K562 (cell line): ENCODE data around the gene JKAMP. TPM values are rescaled to one million over a fixed set of nuclear protein-coding genes. Genes with fewer than 3 reads are reported as not detected.

Source experiments
- ADNP ChIP-seq: fragments of 200-800 bp; sonication (Bioruptor generic); IDR thresholded peaks from 2 replicates; pipeline ENCODE4 v1.6.1; 2016; ENCODE audit warnings: missing genetic modification characterization, missing compliant biosample characterization
- ARID1B ChIP-seq: fragments of 450-650 bp; IDR thresholded peaks from 2 replicates; pipeline ENCODE4 v1.6.1; 2016; ENCODE audit warnings: antibody characterized with exemption, mild to moderate bottlenecking, inconsistent platforms
- C11orf30 ChIP-seq: fragments of 450-650 bp; IDR thresholded peaks from 2 replicates; pipeline ENCODE4 v1.6.1; 2016; ENCODE audit warnings: low read depth, mild to moderate bottlenecking
- KDM2B ChIP-seq: fragments of 250-450 bp; sonication (Bioruptor Pico); IDR thresholded peaks from 2 replicates; pipeline ENCODE4 v1.8.0; 2021; ENCODE audit warnings: mild to moderate bottlenecking, moderate library complexity
- MAFF ChIP-seq: IDR thresholded peaks from 2 replicates; pipeline ENCODE4 v1.6.1; 2012; ENCODE audit warnings: low read length, improper control_type of control experiment
- MTF1 ChIP-seq: fragments of 250-450 bp; sonication (Bioruptor Pico); IDR thresholded peaks from 2 replicates; pipeline ENCODE4 v1.9.0; 2021; ENCODE audit warnings: moderate library complexity, mild to moderate bottlenecking, inconsistent platforms, borderline replicate concordance
- MXI1 ChIP-seq: IDR thresholded peaks from 2 replicates; pipeline ENCODE4 v1.6.1; 2011; ENCODE audit warnings: low read depth, mild to moderate bottlenecking, improper control_type of control experiment, low read length
- NONO ChIP-seq, 2 experiments: fragments of 200-400 bp in 1 of 2; fragments of 450-650 bp in 1 of 2; formaldehyde crosslinking in 1 of 2; IDR thresholded peaks; 2 replicates each; pipeline ENCODE4 v1.6.1; 2017; ENCODE audit warnings: low read depth in 2 of 2, mild to moderate bottlenecking in 2 of 2, moderate library complexity in 2 of 2, low read length in 1 of 2
- POLR2A ChIP-seq: fragments of 450-650 bp; conservative IDR thresholded peaks from 2 replicates; pipeline ENCODE4 v1.6.1; 2016
- POLR2AphosphoS5 ChIP-seq: IDR thresholded peaks from 2 replicates; pipeline ENCODE4 v1.6.1; 2011; ENCODE audit warnings: mild to moderate bottlenecking, low read depth, low read length, moderate library complexity; ENCODE audit not compliant: control insufficient read depth, insufficient read depth
- RB1 ChIP-seq: fragments of 450-650 bp; IDR thresholded peaks from 2 replicates; pipeline ENCODE4 v1.6.1; 2017; ENCODE audit warnings: low read depth, mild to moderate bottlenecking
- SP1 ChIP-seq: sonication (generic); formaldehyde crosslinking; IDR thresholded peaks from 2 replicates; pipeline ENCODE4 v1.8.1; 2022; ENCODE audit warnings: mild to moderate bottlenecking, missing genetic modification reagents
- TCF3 ChIP-seq: sonication (generic); formaldehyde crosslinking; IDR thresholded peaks from 2 replicates; pipeline ENCODE4 v1.4.0; 2020; ENCODE audit warnings: mild to moderate bottlenecking, missing genetic modification reagents
- VEZF1 ChIP-seq: fragments of 200-800 bp; sonication (Bioruptor generic); IDR thresholded peaks from 2 replicates; pipeline ENCODE4 v1.6.1; 2017; ENCODE audit warnings: missing genetic modification characterization, missing compliant biosample characterization
- ZFP30 ChIP-seq: fragments of 250-450 bp; sonication (Bioruptor Pico); IDR thresholded peaks from 2 replicates; pipeline ENCODE4 v1.8.0; 2022; ENCODE audit warnings: moderate library complexity, mild to moderate bottlenecking, inconsistent platforms, borderline replicate concordance
- ZNF41 ChIP-seq: fragments of 250-450 bp; sonication (Bioruptor Pico); conservative IDR thresholded peaks from 2 replicates; pipeline ENCODE4 v1.4.0; 2020; ENCODE audit warnings: mild to moderate bottlenecking
- ZNF431 ChIP-seq: sonication (generic); formaldehyde crosslinking; IDR thresholded peaks from 2 replicates; pipeline ENCODE4 v1.8.0; 2022; ENCODE audit warnings: mild to moderate bottlenecking, missing genetic modification reagents
- polyA plus RNA-seq, 8 experiments: library from polyadenylated mRNA; depleted of rRNA in 4 of 8; stranded (reverse) in 5 of 8; unstranded in 3 of 8; fragments of >200 nt; fragmentation: Nextera tagmentation in 2 of 8; fragmentation: Illumina TruSeq in 1 of 8; extraction: Ambion mirVana in 2 of 8; extraction: Trizol in 1 of 8; gene quantifications; 2 replicates each; pipeline versions ENCODE4 v1.2.1 to v1.2.3, GENCODE V29; 2011 to 2014; ENCODE audit warnings: inconsistent platforms in 1 of 8, missing spikeins in 1 of 8
- total RNA-seq, 7 experiments: library from RNA; depleted of rRNA in 6 of 7; stranded (reverse); fragments of >200 nt in 6 of 7; fragmentation: Illumina TruSeq in 2 of 7; extraction: Trizol in 2 of 7; gene quantifications; 2 replicates each; pipeline versions ENCODE4 v1.2.1 to v1.2.3, GENCODE V29; 2011 to 2021; ENCODE audit warnings: low replicate concordance in 1 of 7

Gene JKAMP
- total and polyA plus RNA-seq, 9 of the 15 experiments (the other 6 are each of a cell fraction or from before 2014, with no cell fraction given): 19.3 to 119 (median 33.8) TPM

DNA sequence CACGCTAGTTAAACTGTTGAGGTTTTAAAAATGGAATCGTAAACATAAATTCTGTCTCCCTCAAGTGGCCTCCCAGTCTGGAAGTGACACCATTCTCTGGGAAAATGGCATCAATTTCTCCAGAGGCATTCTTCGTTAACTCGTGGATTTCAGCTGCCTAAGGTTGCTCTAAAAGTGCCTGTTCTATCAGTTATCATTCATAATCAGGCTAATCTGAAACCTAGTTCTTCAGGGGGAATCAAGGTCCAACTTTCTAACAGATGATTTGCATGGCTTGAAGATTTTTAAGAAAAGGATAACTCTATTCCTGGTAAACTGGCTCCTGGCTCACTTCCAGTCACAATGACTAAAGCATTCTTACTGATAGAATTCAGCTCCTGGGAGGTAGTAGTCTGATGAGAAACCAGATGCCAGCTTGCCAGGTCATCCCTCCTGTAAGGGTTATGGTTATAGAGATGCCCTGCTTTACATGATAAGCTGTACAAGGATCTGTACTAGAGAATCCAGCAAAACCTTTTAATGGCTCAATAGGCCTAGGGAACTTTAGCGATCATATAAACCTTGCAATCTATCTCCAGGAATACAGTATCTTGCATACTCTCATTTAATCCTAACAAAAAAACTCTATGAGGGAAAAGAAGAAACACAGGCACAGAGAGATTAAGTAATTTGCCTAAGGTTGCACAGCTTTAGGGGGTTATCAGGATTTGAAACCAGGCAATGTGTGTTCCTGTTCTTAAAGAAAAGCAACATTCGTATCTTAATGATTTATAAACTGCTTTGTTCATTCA, 1.6 kb upstream of the JKAMP start (continued):
- TF ChIP-seq MTF1 (CRISPR knock-in tag) (no peak), MXI1 (no peak), ARID1B (peak; percentile 36; the same call in 1 of the 2 replicates), VEZF1 (no peak), SP1 (CRISPR knock-in tag) (no peak), POLR2A (no peak), C11orf30 (peak; percentile 63), TCF3 (CRISPR knock-in tag) (no peak), ADNP (tag) (peak; percentile 31; the same call in 1 of the 2 replicates), ZFP30 (CRISPR knock-in tag) (no peak), MAFF (peak; percentile 47; the same call in 1 of the 2 replicates), RB1 (no peak), POLR2AphosphoS5 (0 out of 2 replicates have a peak, but pooled peaks have one; percentile 18), NONO (IDR thresholded peaks at IDR 0.05; ENCODE audit: low read depth in 2 of 2, low read length in 1 of 2) (no peak), KDM2B (CRISPR knock-in tag) (no peak), ZNF431 (CRISPR knock-in tag) (no peak), ZNF41 (CRISPR knock-in tag) (no peak)
